ENCODE results near the gene HMOX1.

DNA sequence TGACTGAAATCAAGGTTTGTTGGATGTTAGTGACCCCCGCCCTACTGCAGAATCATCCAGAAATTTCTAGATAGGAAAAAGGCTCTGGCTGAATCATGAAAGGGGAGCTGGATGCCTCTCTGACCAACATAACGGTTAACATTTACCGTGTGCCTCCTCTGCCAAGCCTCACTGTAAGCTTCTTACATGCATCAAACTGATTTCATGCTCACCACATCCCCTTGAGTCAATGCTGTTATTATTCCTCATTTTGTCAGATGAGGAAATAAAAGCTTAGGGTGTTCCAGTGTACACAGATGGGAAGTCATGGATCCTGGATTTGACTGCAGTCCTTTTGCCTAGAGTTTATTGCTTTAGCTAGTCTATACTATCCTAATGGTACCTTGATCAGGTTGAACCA, 5.9 kb upstream of the HMOX1 start:
- TF ChIP-seq CTCF (IDR thresholded peaks at IDR 0.05 in 4 of 5, conservative IDR thresholded peaks at IDR 0.05 in 1 of 5) (no peak), POLR2A (IDR thresholded peaks at IDR 0.05) (no peak)
